Non-pigmented ciliary epithelial cell (primary cell): ENCODE results near the gene TNFAIP8L3.
"Not testable (repeated sequence)": the region's sequence is repeated elsewhere in the genome, so short reads cannot be mapped to it uniquely, and the experiment has no call there.

Source experiments
- DNase-seq: peaks from one replicate; pipeline ENCODE4 v3.0.0-alpha.2; 2010; ENCODE audit warnings: low read depth

Gene TNFAIP8L3

DNA sequence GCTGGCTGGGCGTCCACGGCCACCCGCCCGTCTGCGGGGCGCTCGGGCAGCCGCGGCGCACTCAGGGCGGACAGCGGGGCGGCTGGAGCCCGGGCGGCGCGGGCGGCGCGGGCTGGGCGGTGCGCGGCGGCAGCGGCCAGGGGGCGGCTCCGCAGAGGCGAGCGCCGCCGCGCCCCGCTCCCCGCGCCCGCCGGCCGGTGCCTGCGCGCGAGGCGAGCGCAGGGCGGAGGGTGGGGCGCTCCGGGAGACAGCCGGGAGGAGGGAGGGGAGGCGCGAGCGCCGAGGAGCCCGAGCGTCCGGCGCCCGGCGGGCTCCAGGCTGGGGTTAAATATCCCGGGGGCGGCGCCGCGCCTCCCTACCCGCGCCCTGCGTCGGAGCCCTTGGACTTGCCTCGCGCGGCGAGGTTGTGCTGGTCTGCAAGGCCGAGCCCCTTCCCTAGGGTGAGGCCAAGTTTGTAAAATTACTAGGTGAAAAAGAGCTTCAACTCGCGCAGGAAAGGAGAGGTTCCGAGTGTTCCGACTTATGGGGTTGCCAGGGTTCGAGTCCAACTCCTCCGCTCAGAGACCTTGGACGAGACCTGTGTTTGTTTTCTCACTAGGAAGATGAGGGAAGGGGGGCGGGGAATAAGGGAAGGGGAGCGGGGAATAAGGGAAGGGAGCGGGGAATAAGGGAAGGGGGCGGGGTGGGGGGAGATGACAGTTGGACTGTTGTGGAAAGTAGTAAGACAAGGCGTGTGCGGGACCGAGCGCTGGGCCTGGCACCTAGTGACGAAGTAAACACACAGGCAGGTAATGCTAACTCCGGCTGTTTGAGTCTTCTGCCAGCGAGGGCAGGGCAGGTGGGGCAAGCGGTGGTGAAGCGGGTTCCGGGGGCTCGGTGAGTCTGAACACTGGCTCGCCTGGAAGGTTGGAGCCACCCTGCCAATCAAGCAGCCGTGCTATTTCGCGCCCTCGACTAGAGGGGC is at the start of gene TNFAIP8L3:
Gene TNFAIP8L3, minus strand, starts transcription at position 301 of the 964 bp plus-strand sequence. CDS start 311 bp downstream, outside the sequence.
- DNase-seq = no peak

DNA sequence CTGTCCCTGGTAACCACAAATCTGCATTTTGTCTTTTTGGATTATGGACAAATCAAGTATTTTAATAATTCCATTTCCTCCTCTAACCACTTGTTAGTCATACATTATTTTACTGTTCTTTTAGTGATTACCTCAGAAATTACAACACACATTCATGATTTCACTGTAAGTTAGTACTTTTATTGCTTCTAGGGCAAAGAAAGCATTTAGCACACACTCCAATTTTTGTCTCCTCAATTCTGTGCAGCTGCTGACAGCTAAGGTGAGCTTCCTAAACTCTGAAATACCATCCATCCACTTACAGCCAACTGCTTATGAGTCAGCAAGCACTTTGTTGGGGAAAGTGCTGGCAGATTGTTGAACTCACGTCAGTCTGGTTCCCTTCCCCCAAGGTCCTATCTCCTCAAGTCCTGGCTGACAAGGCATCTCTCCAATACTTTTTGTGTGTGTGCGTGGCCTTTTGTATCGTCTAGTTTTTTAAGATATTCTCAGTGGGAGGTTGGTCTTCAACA is 49.4 kb upstream of the TNFAIP8L3 start:
- peak; percentile 71 for DNase-seq

DNA sequence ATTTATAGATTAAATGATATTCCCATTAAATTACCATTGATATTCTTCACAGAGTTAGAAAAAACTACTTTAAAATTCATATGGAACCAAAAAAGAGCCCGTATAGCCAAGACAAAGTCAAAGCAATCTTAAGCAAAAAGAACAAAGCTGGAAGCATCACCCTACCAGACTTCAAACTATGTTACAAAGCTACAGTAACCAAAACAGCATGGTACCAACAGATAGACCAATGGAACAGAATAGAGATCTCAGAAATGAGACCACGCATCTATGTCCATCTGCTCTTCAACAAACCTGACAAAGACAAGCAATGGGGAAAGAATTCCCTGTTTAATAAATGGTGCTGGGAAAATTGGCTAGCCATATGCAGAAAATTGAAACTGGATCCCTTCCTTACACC is 45.6 kb upstream of the TNFAIP8L3 start:
- DNase-seq = not testable (repeated sequence)

DNA sequence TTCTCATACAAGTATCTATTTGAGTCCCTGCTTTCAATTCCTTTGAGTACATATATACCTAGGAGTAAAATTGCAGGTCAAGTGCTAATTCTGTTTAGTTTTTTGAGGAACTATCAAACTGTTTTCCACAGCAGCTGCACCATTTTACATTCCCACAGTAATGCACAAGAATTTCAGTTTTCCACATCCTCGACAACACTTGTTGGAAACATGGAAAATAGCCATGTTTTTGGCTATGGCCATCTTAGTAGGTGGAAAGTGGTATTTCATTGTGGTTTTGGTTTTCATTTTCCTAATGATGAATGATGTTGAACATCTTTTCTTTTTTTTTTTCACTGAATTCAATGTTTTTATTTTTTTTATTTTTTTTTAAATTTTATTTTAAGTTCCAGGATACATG is 44.4 kb upstream of the TNFAIP8L3 start:
- no peak for DNase-seq

DNA sequence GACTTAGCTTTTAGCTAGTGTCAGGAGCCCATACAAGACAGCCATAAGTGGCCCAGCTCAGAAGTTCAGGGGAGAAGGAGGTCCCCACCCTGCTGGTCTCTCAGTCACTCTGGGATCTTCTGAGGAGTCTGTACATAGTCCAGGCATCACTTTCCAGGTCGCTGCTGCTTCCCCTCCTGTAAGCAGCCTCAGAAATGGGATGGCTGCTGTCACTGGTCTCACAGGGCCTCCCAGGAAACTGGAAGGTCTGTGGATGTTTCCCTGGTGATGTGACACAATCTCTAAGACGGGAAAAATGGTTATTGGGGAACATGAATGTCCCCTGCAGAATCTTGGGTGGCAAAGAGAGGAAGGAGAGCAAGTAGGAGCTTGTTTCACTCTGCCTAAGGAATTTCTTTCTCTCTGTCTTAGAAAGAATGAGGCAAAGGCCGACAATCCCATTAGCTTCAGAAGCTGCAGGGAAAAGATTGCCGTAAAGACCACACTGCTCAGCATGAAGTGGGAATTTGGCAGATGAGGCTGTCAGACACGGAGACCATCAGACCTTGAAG is 43.2 kb upstream of the TNFAIP8L3 start:
- DNase-seq = no peak

DNA sequence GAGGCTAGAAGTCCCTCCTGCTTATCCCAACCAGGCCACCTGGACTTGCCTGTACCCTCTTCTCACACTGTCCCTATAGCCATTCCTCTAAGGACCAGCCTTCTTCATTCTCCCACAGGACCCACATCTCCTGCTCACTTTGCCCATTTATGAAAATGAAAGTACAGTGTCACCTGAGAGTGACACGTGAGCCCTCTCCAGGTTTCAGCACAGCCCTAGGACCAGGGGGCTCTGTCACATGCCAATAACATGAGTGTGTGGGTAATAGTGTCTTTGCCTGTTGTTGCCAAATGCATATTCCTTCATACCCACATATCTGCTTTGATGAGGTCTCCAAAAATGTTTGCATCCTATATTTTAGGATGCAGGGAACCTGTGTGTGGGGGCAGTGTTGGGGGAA is 42.3 kb upstream of the TNFAIP8L3 start:
- DNase-seq = no peak

DNA sequence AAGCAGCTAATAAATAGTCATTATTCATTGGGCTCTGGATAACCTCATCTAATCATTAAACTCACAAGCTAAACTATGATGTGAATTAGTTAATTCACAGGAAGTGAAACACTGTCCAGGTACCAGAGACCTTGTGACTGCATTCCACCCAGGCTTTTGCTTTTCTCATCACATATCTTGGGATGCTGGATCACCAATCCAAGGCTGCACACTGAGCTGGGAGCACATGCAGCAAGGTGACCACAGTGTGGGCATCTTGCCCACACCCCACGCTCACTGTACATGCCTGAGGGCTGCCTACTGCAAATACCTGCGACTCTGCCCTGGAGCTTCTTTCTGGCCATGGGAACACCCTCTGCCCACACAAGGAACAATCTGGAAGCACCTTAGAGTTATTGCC is 40.6 kb upstream of the TNFAIP8L3 start:
- no peak for DNase-seq

DNA sequence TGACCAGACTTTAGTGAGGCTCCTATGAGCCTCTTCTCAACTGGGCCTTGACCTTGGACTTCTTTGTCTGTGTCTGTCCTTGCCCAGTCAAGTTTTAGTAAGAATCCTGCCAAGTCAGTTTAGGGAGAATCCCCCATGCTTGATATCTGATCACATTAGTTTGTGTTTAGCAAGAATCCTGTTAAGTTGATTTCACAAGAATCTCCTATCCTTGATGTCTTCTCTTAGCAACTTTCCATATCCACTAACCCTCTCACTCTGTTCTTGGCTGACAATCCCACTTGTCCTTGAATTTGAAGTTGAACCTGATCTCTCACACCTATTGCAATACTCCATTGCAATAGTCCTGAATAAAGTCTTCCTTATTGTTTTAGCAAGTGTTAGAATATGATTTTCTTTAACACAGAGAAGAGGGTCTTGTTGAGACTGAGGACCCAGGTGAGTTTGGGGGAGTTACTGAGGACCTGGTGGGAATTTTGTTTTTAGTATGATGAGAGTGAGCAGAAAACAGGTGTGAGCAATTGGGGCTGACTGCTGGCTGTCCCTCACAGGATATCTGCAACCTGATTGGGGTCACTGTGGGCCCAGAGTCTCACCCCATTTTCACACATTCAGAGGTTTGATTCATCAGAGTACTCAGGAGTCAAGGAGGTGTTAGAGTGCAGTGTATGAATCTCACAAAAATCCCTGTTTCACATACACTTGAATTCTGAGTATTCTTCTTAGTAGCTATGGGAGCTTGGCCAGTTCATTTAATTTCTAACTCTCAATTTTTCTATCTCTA is 39.9 kb upstream of the TNFAIP8L3 start:
- no peak for DNase-seq

DNA sequence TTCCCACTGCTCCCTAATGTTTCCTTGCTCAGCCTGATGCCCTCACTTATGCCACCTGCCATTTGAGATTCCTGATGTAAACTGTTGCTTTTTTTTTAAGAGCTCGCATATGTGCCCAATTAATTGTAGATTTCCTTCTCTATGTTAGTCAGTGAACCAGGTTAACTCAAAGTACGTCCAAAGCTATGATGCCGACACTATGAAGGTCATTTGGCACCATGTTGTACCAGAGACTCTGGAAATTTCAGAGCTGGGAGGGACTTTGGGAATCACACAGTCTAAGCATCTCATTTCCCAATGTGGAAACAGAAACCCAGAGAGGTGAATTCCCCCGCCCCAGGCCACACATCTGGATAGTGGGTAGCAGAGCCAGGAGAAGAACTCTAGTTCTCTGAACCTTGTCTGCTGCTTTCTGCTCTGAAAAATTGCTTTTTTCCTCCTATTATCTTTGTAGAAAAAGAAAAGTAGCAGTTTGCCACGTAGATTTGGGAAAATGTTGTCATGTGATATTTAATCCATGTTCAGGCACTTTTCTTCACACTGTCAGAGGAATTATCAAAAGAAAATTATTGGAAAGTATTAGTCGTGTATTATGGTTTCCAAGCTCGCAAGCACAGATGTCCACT is 38.5 kb upstream of the TNFAIP8L3 start:
- no peak for DNase-seq

DNA sequence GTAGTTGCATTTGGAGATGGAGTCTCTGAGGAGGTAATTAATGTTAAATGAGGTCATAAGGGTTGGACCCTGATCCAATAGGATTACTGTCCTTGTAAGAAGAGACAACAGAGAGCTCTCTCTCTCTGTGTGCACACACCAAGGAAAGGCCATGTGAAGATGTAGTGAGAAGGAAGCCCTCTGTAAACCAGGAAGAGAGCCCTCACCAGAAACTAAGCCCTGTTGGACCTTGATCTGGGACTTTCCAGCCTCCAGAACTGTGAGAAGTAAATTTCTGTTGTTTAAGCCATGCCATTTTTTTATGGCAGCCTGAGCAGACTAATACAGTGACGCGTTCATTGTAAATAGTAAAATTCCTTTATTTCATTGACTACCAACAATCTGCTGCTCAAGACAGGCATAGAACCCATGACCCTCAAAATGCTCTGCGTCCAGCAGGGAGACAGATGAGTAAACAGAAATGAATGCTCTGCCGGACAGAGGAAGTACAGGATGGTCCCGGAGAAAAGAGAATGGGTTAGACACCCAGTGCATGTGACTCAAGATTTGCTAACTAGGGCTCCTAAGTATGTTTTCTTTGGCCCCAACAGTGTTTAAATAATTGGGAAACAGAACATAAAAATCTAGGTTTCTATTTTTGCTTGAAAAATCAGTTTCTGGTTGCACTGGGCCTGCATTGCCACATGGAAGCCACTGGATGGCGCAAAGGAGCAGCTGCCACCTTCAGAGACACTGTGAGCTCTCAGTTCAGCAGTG is 37.9 kb upstream of the TNFAIP8L3 start:
- DNase-seq = peak; percentile 97

DNA sequence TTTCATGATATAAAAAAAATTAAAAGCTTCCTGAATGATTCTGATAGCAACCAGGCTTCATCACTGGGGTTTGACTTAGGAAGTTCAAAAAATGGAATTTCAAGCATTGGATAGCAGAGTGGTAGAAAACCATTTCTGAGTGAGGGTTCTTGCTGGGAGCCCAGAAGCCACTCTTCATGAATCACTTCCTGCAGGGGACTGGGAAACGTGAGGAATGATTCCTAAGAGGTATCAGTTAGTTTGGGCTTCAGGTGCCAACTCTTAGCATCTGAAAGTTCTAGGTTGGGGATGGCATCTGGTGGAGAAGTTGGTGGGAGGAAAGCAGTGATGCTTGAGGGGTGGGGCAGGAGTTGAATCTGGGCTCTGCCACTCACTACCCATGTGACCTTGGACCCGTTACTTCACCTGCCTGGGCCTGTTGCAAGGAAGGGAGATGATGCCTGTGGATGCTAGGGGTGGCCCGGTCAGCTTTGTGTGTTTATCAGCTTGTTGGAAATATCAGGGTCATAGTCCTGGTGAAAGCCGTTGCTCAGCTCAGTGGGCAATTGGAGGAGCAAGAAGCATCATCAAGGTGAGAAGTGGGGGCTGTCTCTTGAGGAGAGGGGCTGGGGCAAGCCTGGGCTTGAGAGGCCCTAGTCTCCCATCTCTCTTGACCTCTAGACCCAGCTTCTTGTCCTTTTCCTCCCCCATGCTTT is 37.0 kb upstream of the TNFAIP8L3 start:
- DNase-seq = no peak

DNA sequence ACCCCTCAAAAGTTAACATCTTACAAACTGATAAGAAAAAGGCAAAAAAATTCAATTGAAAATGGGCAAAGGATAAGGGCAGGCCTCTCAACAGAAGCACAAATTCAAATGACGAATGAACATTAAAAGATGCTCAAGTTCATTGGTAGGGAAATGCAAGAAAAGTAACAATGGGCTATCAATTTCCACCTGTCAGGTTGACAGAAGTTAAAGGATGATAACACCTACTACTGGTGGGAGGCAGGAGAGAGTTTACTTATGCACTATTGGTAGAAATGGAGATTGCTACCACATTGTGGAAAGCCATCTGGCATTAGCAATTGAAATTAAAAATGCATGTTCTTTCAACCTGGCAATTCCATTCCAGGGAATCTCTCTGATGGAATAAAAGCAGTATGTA is 35.6 kb upstream of the TNFAIP8L3 start:
- no peak for DNase-seq

DNA sequence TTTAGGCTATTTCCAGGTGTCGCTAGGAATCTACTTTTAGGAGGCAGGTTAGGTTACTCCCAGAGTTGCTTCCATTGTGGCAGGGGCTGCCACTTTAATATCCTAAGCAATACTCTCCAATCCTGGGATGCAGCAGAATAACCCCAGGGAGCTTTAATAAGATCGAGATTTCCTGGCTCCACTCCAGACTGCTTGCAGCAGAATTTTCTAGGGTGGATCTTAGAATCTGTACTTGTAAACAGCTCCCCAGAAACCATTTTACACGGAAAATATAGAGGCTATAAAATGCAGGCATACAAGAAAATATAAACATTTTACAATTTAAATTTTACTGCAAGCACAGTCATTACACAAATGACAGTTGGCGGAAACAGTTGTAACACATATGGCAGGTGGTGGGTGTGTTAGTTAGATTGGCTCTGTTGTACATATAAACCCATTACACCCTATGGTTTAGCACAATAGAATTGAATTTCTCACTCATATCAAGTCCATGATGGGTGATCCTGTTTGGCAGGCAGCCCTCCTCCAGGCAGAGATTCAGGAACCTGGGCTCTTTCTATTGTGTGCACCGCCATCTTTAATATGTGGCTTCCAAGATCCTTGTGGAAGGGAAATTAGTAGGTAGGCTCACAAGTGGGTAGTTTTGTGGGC is 35.0 kb upstream of the TNFAIP8L3 start:
- no peak for DNase-seq

DNA sequence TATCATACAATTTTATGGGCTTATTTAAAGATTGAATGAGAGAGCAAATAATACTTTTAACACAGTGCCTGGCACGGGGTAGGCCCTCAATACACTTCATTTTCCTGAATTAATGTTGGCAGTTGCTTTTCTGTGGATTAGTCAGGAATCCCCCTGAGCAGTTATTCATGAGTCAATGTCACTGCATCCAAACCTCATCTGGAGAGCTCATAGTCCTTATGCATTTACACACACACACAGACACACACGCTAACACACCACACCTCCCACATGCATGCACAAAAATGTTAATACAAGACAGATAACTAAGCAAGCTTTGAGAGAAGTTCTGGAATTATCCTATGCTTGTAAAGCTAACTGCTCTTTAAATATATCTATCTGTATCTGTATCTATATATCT is 34.0 kb upstream of the TNFAIP8L3 start:
- no peak for DNase-seq

DNA sequence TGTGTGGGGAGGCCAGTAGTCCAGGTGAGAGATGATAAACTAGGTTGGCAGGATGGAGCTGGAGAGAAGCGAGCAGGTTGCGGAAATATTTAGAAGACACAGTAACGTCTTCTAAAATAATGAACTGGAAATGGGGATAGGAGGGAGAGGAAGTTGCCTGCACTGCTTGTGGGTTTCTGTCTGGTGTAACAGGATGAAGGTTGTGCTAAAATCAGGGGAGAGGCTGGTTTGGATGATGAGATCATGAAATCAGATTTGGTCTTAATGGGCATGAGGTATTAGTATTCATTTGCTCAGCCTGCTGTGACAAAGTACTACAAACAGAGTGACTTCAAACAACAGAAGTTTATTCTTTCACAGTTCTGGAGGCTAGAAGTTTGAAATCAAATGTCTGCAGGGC is 32.1 kb upstream of the TNFAIP8L3 start:
- no peak for DNase-seq

DNA sequence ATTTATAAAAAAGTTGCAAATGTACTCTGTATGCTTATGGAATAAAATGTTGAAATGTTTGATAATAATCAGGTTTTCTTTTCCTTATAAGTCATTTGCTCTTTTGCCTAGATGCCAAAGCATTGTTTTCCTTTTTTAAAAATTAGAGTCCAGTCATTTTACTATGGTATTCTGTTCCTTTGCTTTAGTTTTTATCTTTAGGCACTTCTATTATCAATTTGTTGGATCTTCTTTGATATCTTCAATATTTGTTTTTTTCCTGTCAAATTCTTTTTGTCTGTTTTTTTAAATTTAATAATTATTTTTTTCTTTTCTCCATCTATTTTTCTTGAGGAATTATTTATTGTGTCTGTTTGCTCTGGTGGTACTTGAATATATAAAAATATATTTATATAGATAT is 28.3 kb upstream of the TNFAIP8L3 start:
- not testable (repeated sequence) for DNase-seq

DNA sequence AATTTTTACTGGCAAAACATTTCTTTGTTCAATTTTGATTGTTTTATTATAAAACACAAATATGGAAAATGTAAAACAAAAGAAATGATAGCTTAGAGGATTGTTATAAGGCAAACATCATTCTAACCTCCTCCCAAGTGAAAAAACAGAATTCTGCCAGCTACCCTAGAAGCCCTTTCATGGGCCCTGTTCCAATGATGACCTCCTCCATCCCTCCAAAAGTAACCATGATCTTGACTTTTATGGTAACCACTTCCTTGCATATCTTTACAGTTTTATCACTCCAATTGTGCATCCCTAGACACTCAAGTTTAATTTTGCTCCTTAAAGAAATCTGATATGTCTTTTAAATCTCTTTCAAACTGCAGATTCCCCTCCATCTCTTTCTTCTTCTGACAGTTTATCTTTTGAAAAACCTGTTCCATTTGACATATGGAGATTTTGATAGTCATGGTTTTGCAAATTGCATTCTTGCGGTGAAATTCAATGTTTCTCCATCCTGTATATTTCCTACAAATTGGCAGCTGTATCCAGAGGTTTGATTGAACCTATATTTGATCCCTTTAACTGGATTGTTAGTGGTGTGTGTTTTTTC is 27.0 kb upstream of the TNFAIP8L3 start:
- no peak for DNase-seq

DNA sequence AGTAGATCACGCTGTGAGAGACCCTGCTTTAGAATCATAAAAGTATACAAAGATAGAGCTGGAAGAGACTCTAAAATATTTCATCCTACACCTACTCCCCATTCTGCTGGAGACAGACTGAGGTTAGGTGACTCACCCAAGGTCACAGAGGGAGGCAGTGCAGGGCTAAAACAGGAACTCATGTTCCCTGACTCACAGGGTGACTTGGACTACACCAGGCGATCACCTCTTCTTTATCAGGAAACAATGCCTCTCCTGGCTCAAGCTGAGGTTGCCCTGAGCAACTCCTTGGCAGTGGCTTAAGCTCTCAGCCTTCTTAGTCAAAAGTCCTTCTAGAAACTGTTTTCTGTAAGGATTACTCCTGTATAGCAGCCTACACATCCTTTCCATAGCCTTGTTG is 26.4 kb upstream of the TNFAIP8L3 start:
- peak; percentile 96 for DNase-seq

DNA sequence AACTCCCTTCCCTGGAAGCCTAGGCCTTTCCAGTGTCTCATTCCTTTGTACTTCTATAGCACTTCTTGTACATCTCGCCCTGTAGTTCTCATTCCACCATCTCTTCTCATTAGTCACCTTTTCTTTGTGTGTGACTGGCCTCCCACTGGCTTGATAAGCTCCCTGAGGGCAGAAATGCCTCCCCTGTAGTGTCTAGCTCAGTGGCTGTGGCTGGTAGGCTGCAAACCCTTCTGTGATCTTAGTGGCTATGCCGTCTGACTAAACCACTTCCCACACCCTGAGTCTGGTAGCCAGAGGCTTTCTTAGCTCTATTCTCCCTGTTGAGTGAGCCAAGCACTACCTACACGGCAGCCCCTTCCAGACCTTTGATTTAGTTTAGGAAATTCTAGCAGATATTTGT is 24.4 kb upstream of the TNFAIP8L3 start:
- no peak for DNase-seq

DNA sequence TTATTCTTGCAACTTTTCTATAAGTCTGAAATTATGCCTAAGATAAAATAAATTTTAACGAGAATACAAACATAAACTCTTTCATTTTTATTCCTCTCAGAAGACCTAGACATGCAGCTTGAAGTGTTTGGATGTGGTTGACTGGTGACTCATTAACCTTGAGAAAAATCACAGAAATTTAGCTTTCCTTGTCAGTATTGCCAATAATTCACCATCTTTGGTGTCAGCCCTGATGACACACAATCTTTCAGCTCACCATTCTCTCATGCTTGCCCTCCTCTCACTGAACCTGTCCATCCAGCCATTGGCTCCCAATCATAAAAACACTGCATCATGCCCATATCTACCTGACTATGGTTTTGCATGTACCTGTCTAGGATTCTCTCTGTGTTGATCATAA is 22.6 kb upstream of the TNFAIP8L3 start:
- DNase-seq = no peak
